Panc1 (cell line): ENCODE data around the gene GATAD2B. TPM values are rescaled to one million over a fixed set of nuclear protein-coding genes. Genes with fewer than 3 reads are reported as not detected.

Experiments used
- ATAC-seq: fragments of 200-7000 bp; cut with Tn5 transposase; 2 replicates; pipeline ENCODE4 v1.9.1; 2020; ENCODE audit warnings: mild to moderate bottlenecking, moderate library complexity
- BruUV-seq: library from RNA; stranded (reverse); fragments of 400-500 nt; replicated peaks from 2 replicates; lab custom pipeline; 2021; lab: Mats Ljungman, UMichigan
- CTCF ChIA-PET: fragments of 300-600 bp; sonication (Branson Sonifier 250); formaldehyde crosslinking; loops from one replicate; lab custom pipeline; 2022; ENCODE audit warnings: antibody characterized with exemption; lab: Charles Lee
- POLR2A ChIA-PET: fragments of 300-600 bp; sonication (Branson Sonifier 250); formaldehyde crosslinking; loops from one replicate; lab custom pipeline; 2022; ENCODE audit warnings: antibody characterized with exemption; lab: Charles Lee
- DNase-seq: peaks from one replicate; pipeline ENCODE4 v3.0.0-alpha.2; 2010; ENCODE audit warnings: low read depth, low spot score
- H3K27ac ChIP-seq: 2 replicates; pipeline ENCODE4 v1.5.1; 2011; ENCODE audit warnings: mild to moderate bottlenecking, low read length, inconsistent platforms
- H3K27me3 ChIP-seq: fragments of 200-500 bp; sonication (Bioruptor generic); 2 replicates; pipeline ENCODE4 v1.6.0; 2014; ENCODE audit warnings: low read length, inconsistent platforms; ENCODE audit not compliant: control insufficient read depth, insufficient read depth
- H3K36me3 ChIP-seq: fragments of 200-500 bp; sonication (Bioruptor generic); 2 replicates; pipeline ENCODE4 v1.5.1; 2014; ENCODE audit warnings: inconsistent platforms, mild to moderate bottlenecking, low read length, moderate library complexity; ENCODE audit not compliant: control insufficient read depth, insufficient read depth
- H3K4me1 ChIP-seq: 2 replicates; pipeline ENCODE4 v1.5.1; 2011; ENCODE audit warnings: inconsistent platforms, mild to moderate bottlenecking, low read length, moderate library complexity; ENCODE audit not compliant: control insufficient read depth, insufficient read depth
- H3K4me3 ChIP-seq, 2 experiments: 2 replicates each; pipeline ENCODE4 v1.5.1; 2011 to 2012; ENCODE audit warnings: low read depth in 2 of 2, low read length in 2 of 2, mild to moderate bottlenecking in 2 of 2, inconsistent platforms in 1 of 2, moderate library complexity in 1 of 2
- H3K9me3 ChIP-seq: fragments of 200-500 bp; sonication (Bioruptor generic); 2 replicates; pipeline ENCODE4 v1.5.1; 2014; ENCODE audit warnings: low read depth, mild to moderate bottlenecking, inconsistent platforms, low read length, moderate library complexity; ENCODE audit not compliant: control insufficient read depth, insufficient read depth
- POLR2AphosphoS5 ChIP-seq: IDR thresholded peaks from 2 replicates; pipeline ENCODE4 v1.6.1; 2012; ENCODE audit warnings: mild to moderate bottlenecking, low read depth, low read length, moderate library complexity
- SIN3A ChIP-seq: IDR thresholded peaks from 2 replicates; pipeline ENCODE4 v1.6.1; 2012; ENCODE audit warnings: low read depth, mild to moderate bottlenecking, low read length, moderate library complexity, borderline replicate concordance; ENCODE audit not compliant: insufficient read depth
- TCF7L2 ChIP-seq: IDR thresholded peaks from 2 replicates; pipeline ENCODE4 v1.6.1; 2011; ENCODE audit warnings: mild to moderate bottlenecking, low read depth, low read length, inconsistent platforms
- in situ Hi-C: cut with HindIII; loops from 2 replicates; pipeline ENCODE4 v1.10.0; 2016; ENCODE audit warnings: low sequenced_read_pairs, low pct_unique_long_range_greater_than_20kb
- intact Hi-C: fragments of 100-400 bp; cut with micrococcal nuclease; formaldehyde crosslinking; loops from one replicate; pipeline ENCODE4 v1.10.0; 2022; ENCODE audit not compliant: unreplicated experiment
- total RNA-seq: library from RNA; stranded (reverse); gene quantifications from one replicate; pipeline ENCODE4 v1.2.1, GENCODE V29; 2021; ENCODE audit not compliant: unreplicated experiment
- TF ChIP-seq, protein P1 (sequence below), 2 experiments: IDR thresholded peaks; 2 replicates each; pipeline ENCODE4 v1.6.1; 2011 to 2012; ENCODE audit warnings: low read depth in 2 of 2, control low read depth in 1 of 2, low read length in 1 of 2, mild to moderate bottlenecking in 1 of 2, moderate library complexity in 1 of 2; ENCODE audit not compliant: insufficient read depth in 1 of 2
- TF ChIP-seq, protein P2 (sequence below): fragments of 450-650 bp; IDR thresholded peaks from 2 replicates; pipeline ENCODE4 v1.5.1; 2017; ENCODE audit warnings: mild to moderate bottlenecking

The GATAD2B gene
- total RNA-seq, 1 experiment from 2014 or later = 47.2 TPM

DNA sequence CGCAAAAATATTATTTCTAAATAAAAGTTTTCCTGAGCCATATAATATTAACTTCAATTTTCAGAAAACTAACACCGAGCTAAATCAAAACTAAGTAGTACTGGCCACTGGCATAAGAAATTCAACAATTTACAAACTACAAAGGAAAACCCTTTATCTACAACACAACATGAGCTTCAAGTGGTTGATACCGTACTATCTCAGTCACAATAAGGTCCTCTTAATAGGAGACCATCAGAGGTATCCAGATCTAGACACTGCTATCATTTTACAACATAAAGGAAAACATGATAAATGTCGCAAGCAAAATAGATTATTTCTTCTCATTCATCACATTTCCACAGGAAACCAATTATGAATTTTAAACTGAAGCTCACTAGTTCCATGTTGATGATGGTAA lies 39.5 kb downstream of the GATAD2B start:
- no peak overlapping the region for H3K27ac ChIP-seq

DNA sequence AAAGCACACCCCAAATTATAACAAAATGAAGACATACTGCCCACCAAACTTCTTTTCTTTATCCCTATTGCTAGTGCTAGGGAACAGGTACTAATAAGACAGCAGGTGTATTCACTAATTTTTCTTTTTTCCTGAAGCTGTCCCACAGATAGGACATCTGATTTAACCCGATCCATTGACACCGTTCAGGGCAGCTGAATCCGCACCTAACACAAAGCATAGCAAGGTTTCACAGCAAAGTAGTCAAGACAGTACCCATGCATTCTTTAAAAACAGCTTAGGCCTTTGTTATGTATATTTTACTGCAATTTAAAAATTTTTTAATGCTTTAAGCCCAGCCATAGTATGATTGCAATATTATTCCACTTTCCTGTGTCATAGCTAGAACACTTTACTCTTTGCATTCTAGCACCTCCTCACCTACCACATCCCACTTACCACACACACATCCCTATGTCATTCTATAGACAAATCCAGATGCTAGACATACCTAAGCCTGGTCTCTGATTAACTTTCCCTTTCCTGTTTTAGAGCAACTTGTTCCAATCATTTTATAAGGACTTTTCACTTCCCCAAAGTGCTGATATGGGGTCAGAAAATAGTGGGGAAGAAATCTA lies 40.4 kb downstream of the GATAD2B start:
- DNase-seq (no peak), ATAC-seq (peak; percentile 22; the same call in 1 of the 2 replicates)
- Histone ChIP-seq H3K36me3 (no peaks in the 10 kb centered on the region), H3K4me3 (no peak overlapping the region), H3K27me3 (no peaks in the 10 kb centered on the region), H3K4me1 (peaks cover 23% of the 10 kb centered on the region), H3K27ac (0 out of 2 replicates have a peak overlapping the region, but pooled peaks have one; percentile 49), H3K9me3 (no peaks in the 10 kb centered on the region)
- in situ Hi-C loops = no loop called here
- ChIA-PET POLR2A (interaction anchor here (0.6 to 0.7 kb wide), 2 partner anchors 11 to 162 kb away, joined by 3 read pairs; no protein-coding TSS in a partner anchor), CTCF (no interaction called here)
- no peak for TF ChIP-seq POLR2AphosphoS5
- no peak for TF ChIP-seq TCF7L2
- TF ChIP-seq, protein P1, sequence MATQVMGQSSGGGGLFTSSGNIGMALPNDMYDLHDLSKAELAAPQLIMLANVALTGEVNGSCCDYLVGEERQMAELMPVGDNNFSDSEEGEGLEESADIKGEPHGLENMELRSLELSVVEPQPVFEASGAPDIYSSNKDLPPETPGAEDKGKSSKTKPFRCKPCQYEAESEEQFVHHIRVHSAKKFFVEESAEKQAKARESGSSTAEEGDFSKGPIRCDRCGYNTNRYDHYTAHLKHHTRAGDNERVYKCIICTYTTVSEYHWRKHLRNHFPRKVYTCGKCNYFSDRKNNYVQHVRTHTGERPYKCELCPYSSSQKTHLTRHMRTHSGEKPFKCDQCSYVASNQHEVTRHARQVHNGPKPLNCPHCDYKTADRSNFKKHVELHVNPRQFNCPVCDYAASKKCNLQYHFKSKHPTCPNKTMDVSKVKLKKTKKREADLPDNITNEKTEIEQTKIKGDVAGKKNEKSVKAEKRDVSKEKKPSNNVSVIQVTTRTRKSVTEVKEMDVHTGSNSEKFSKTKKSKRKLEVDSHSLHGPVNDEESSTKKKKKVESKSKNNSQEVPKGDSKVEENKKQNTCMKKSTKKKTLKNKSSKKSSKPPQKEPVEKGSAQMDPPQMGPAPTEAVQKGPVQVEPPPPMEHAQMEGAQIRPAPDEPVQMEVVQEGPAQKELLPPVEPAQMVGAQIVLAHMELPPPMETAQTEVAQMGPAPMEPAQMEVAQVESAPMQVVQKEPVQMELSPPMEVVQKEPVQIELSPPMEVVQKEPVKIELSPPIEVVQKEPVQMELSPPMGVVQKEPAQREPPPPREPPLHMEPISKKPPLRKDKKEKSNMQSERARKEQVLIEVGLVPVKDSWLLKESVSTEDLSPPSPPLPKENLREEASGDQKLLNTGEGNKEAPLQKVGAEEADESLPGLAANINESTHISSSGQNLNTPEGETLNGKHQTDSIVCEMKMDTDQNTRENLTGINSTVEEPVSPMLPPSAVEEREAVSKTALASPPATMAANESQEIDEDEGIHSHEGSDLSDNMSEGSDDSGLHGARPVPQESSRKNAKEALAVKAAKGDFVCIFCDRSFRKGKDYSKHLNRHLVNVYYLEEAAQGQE (IDR thresholded peaks at IDR 0.05; ENCODE audit: insufficient read depth in 1 of 2, low read depth in 2 of 2, low read length in 1 of 2) = no peak
- TF ChIP-seq SIN3A = no peak
- TF ChIP-seq, protein P2, sequence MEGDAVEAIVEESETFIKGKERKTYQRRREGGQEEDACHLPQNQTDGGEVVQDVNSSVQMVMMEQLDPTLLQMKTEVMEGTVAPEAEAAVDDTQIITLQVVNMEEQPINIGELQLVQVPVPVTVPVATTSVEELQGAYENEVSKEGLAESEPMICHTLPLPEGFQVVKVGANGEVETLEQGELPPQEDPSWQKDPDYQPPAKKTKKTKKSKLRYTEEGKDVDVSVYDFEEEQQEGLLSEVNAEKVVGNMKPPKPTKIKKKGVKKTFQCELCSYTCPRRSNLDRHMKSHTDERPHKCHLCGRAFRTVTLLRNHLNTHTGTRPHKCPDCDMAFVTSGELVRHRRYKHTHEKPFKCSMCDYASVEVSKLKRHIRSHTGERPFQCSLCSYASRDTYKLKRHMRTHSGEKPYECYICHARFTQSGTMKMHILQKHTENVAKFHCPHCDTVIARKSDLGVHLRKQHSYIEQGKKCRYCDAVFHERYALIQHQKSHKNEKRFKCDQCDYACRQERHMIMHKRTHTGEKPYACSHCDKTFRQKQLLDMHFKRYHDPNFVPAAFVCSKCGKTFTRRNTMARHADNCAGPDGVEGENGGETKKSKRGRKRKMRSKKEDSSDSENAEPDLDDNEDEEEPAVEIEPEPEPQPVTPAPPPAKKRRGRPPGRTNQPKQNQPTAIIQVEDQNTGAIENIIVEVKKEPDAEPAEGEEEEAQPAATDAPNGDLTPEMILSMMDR = no peak
- intact Hi-C loops = no loop called here
- BruUV-seq = no TSS peak

More for the DNA sequence above, 39.5 kb downstream of the GATAD2B start:
- intact Hi-C loops = no loop called here
- no peak for DNase-seq
- H3K4me1 ChIP-seq = peaks cover 23% of the 10 kb centered on the region
- no TSS peak for BruUV-seq
- no peak for ATAC-seq
- no peaks in the 10 kb centered on the region for H3K9me3 ChIP-seq
- in situ Hi-C loops = no loop called here
- no peaks in the 10 kb centered on the region for H3K36me3 ChIP-seq
- POLR2A ChIA-PET = no interaction called here
- H3K27me3 ChIP-seq = no peaks in the 10 kb centered on the region
- CTCF ChIA-PET = no interaction called here
- H3K4me3 ChIP-seq = no peak overlapping the region
- TF ChIP-seq, protein P1 (IDR thresholded peaks at IDR 0.05; ENCODE audit: insufficient read depth in 1 of 2, low read depth in 2 of 2, low read length in 1 of 2) = no peak
- TF ChIP-seq, protein P2 = no peak
